ENCODE measurements around the gene DFFB.

DNA sequence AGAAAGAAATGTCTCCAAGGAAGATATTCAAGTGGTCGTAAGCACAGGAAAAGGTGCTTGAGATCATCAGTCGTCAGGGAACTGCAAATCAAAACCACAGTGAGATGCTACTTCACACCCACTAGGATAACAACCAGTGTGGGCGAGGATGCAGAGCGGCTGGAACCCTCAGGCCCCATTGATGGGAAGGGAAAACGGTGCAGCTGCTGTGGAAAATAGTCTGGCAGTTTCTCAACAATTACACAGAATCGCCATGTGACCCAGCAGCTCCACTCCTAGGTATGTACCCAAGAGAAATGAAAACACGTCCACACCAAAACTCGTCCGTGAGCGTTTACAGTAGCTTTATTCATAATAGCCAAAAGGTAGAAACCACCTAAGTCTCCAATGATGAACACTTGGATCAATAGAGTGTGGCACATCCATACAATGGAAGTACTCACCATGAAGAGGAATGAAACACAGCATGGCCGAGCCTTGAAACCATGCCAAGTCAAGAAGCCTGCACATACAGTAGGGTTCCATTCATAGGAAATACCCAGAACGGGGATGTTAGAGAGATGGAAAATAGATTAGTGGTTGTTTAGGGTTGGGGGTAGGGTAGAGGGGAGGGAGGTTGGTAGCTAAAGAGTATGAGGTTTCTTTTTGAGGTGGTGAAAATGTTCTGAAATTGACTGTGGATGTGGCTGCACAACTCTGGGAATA, 6.1 kb downstream of the DFFB start:
- no peak for TF ChIP-seq POLR2A (IDR thresholded peaks at IDR 0.05)
- TF ChIP-seq, protein P1, sequence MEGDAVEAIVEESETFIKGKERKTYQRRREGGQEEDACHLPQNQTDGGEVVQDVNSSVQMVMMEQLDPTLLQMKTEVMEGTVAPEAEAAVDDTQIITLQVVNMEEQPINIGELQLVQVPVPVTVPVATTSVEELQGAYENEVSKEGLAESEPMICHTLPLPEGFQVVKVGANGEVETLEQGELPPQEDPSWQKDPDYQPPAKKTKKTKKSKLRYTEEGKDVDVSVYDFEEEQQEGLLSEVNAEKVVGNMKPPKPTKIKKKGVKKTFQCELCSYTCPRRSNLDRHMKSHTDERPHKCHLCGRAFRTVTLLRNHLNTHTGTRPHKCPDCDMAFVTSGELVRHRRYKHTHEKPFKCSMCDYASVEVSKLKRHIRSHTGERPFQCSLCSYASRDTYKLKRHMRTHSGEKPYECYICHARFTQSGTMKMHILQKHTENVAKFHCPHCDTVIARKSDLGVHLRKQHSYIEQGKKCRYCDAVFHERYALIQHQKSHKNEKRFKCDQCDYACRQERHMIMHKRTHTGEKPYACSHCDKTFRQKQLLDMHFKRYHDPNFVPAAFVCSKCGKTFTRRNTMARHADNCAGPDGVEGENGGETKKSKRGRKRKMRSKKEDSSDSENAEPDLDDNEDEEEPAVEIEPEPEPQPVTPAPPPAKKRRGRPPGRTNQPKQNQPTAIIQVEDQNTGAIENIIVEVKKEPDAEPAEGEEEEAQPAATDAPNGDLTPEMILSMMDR (IDR thresholded peaks at IDR 0.05): no peak
